ENCODE measurements around the gene LAMC3. TPM values are rescaled to one million over a fixed set of nuclear protein-coding genes. Genes with fewer than 3 reads are reported as not detected.
"Not testable (repeated sequence)": the region's sequence is repeated elsewhere in the genome, so short reads cannot be mapped to it uniquely, and the experiment has no call there.

LAMC3 gene
- polyA plus RNA-seq, 5 donors, result 7.3 to 15.4 (median 12.2) TPM

- no peak for DNase-seq
These were observed 17.8 kb upstream of the LAMC3 start for GRCh38 chr9:130990978-130991777.

- no peak for DNase-seq
These were observed 16.9 kb upstream of the LAMC3 start for GRCh38 chr9:130991778-130992681.

GRCh38 chr9:130992682-130993032, 16.3 kb upstream of the LAMC3 start:
- DNase-seq, result no peak

- DNase-seq, result no peak
These were observed 15.5 kb upstream of the LAMC3 start for GRCh38 chr9:130993303-130994030.

- no peak for DNase-seq
These were observed 14.6 kb upstream of the LAMC3 start for GRCh38 chr9:130994135-130995085.

GRCh38 chr9:130995086-130996011, 13.6 kb upstream of the LAMC3 start:
- DNase-seq, result no peak

- DNase-seq, result no peak
These were observed 12.8 kb upstream of the LAMC3 start for GRCh38 chr9:130996205-130996604.

GRCh38 chr9:130996676-130997394, 12.1 kb upstream of the LAMC3 start:
- DNase-seq, result no peak

- no peak for DNase-seq
These were observed 11.6 kb upstream of the LAMC3 start for GRCh38 chr9:130997395-130997684.

GRCh38 chr9:130997925-130998596, 10.9 kb upstream of the LAMC3 start:
- DNase-seq, result no peak

GRCh38 chr9:130998597-130999244, 10.3 kb upstream of the LAMC3 start:
- DNase-seq, result no peak

GRCh38 chr9:130999245-130999623, 9.7 kb upstream of the LAMC3 start:
- no peak for DNase-seq

- not testable (repeated sequence) for DNase-seq
These were observed 8.4 kb upstream of the LAMC3 start for GRCh38 chr9:131000526-131000925.

GRCh38 chr9:131001021-131001420, 8.0 kb upstream of the LAMC3 start:
- no peak for DNase-seq

- DNase-seq, result no peak
These were observed 7.0 kb upstream of the LAMC3 start for GRCh38 chr9:131001990-131002389.

- no peak for DNase-seq
These were observed 2.4 kb upstream of the LAMC3 start for GRCh38 chr9:131006601-131007000.

- no peak for DNase-seq
These were observed 888 bp upstream of the LAMC3 start for GRCh38 chr9:131008086-131008485.

- no peak for DNase-seq
These were observed 438 bp upstream of the LAMC3 start for GRCh38 chr9:131008563-131008908.
